Bronchial epithelial cell (primary cell): ENCODE data around the gene UBTD1. TPM values are rescaled to one million over a fixed set of nuclear protein-coding genes. Genes with fewer than 3 reads are reported as not detected.

Experiments used
- DNase-seq: peaks from one replicate; pipeline ENCODE4 v3.0.0-alpha.2; 2010; ENCODE audit warnings: low read depth
- FAIRE-seq: peaks from 2 replicates; lab custom pipeline; 2011; peaks lifted over from hg19 to GRCh38; lab: Jason Lieb, UNC
- H3K27me3 ChIP-seq: 2 replicates; pipeline ENCODE4 v1.5.1; 2011; ENCODE audit warnings: low read length; ENCODE audit not compliant: control insufficient read depth, insufficient read depth
- H3K36me3 ChIP-seq: 2 replicates; pipeline ENCODE4 v1.5.1; 2011; ENCODE audit warnings: low read length; ENCODE audit not compliant: control insufficient read depth, insufficient read depth
- H3K4me3 ChIP-seq: 2 replicates; pipeline ENCODE4 v1.5.1; 2011; ENCODE audit warnings: mild to moderate bottlenecking, low read depth, low read length, control low read depth
- CTCF ChIP-seq: IDR thresholded peaks from 2 replicates; pipeline ENCODE4 v1.5.1; 2011; ENCODE audit warnings: mild to moderate bottlenecking, moderate library complexity, low read length, control low read depth, inconsistent platforms; ENCODE audit not compliant: insufficient read depth, severe bottlenecking
- total RNA-seq: library from RNA; depleted of rRNA; stranded (reverse); fragments of >200 nt; gene quantifications from 2 replicates; pipeline ENCODE4 v1.2.1, GENCODE V29; 2014

The UBTD1 gene
- total RNA-seq, 1 donor from 2014 or later: 11.1 TPM

- DNase-seq (no peak), FAIRE-seq (no peak)
- Histone ChIP-seq H3K27me3 (no peaks in the 10 kb centered on the region), H3K4me3 (no peak overlapping the region), H3K36me3 (no peaks in the 10 kb centered on the region)
- no peak for TF ChIP-seq CTCF
Observed at GRCh38 chr10:97590082-97590747, 91.5 kb downstream of the UBTD1 start.

GRCh38 chr10:97590748-97591495 is 92.2 kb downstream of the UBTD1 start:
- FAIRE-seq: no peak
- no peak for DNase-seq
- Histone ChIP-seq H3K36me3 (no peaks in the 10 kb centered on the region), H3K27me3 (no peaks in the 10 kb centered on the region), H3K4me3 (no peak overlapping the region)
- TF ChIP-seq CTCF: no peak

GRCh38 chr10:97593421-97593820 is 94.7 kb downstream of the UBTD1 start:
- no peaks in the 10 kb centered on the region for H3K27me3 ChIP-seq
- H3K36me3 ChIP-seq: no peaks in the 10 kb centered on the region
- no peak overlapping the region for H3K4me3 ChIP-seq
- DNase-seq (no peak), FAIRE-seq (no peak)
- TF ChIP-seq CTCF: no peak

- FAIRE-seq (peak; percentile 75), DNase-seq (peak; percentile 94)
- Histone ChIP-seq H3K4me3 (no peak overlapping the region), H3K36me3 (no peaks in the 10 kb centered on the region), H3K27me3 (no peaks in the 10 kb centered on the region)
- TF ChIP-seq CTCF: no peak
Observed at GRCh38 chr10:97596101-97597082, 97.7 kb downstream of the UBTD1 start.

GRCh38 chr10:97597778-97598177 is 99.1 kb downstream of the UBTD1 start:
- no peaks in the 10 kb centered on the region for H3K36me3 ChIP-seq
- TF ChIP-seq CTCF: no peak
- H3K27me3 ChIP-seq: no peaks in the 10 kb centered on the region
- FAIRE-seq: no peak
- H3K4me3 ChIP-seq: no peak overlapping the region
- DNase-seq: peak; percentile 44
